ENCODE data around the gene MYH9. TPM values are rescaled to one million over a fixed set of nuclear protein-coding genes. Genes with fewer than 3 reads are reported as not detected.

The MYH9 gene
- total and polyA plus RNA-seq, 7 donors: 35.6 to 214 (median 92.0) TPM

DNA sequence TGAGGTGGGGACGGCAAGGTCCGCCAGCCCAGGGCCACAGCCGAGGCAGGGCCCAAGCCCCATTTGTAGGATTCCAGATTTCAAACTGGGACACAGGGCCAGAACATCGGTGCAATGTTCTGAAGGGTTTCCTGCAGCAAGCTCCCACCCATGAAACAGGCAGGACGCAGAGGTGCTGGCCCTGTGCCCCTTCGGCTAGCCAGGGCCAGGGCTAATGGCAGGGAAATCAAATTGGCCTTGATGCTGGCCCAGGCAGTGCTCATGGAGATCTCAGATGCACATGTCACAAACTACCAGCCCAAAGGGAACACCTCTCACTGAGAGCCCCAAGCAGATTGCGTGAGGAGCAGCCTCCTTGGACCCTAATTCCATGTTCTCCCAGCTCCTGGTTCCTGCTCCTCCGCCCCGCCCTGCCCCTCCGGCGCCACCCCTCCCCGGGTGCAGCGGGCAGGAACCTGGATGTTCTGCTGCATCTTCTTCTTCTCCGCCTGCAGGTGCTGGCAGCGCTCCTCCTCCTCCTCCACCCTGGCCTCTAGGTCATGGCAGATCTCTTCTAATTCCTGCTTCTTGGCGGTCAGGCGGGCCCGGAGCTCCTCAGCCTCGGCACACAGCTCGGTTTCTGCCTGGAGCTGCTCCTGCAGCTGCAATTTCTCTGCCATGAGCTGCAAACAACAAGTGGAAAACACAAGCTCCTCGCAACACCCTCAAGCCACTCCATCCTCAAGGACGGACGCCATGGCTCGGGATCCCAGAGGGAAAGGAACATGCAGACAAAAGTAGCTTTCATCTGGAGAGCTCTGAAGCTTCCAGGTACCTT is 87.2 kb downstream of the MYH9 start:
- ATAC-seq: no peak
- Histone ChIP-seq H3K27me3 (ENCODE audit: insufficient read depth in 3 of 3, low read length in 2 of 3) (no peaks in the 10 kb centered on the region), H3K4me3 (no peak overlapping the region), H3K9me3 (no peaks in the 10 kb centered on the region), H3K4me1 (no peaks in the 10 kb centered on the region), H3K27ac (no peak overlapping the region), H3K36me3 (ENCODE audit: insufficient read depth in 1 of 2, low read depth in 1 of 2) (peaks cover 23 to 100% of the 10 kb centered on the region in 2 donors)
- 91 to 96% (median 94%) methylated on average over 23 to 24 of the region's 24 CpGs for WGBS, 3 donors
- TF ChIP-seq, protein P1, sequence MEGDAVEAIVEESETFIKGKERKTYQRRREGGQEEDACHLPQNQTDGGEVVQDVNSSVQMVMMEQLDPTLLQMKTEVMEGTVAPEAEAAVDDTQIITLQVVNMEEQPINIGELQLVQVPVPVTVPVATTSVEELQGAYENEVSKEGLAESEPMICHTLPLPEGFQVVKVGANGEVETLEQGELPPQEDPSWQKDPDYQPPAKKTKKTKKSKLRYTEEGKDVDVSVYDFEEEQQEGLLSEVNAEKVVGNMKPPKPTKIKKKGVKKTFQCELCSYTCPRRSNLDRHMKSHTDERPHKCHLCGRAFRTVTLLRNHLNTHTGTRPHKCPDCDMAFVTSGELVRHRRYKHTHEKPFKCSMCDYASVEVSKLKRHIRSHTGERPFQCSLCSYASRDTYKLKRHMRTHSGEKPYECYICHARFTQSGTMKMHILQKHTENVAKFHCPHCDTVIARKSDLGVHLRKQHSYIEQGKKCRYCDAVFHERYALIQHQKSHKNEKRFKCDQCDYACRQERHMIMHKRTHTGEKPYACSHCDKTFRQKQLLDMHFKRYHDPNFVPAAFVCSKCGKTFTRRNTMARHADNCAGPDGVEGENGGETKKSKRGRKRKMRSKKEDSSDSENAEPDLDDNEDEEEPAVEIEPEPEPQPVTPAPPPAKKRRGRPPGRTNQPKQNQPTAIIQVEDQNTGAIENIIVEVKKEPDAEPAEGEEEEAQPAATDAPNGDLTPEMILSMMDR (IDR thresholded peaks at IDR 0.05): no peak
- DNase-seq: no peak
- intact Hi-C loops (cut with DNase I): loop anchor here (1.0 to 5.0 kb wide), 3 partner anchors 170 to 187 kb away; no protein-coding TSS in a partner anchor

DNA sequence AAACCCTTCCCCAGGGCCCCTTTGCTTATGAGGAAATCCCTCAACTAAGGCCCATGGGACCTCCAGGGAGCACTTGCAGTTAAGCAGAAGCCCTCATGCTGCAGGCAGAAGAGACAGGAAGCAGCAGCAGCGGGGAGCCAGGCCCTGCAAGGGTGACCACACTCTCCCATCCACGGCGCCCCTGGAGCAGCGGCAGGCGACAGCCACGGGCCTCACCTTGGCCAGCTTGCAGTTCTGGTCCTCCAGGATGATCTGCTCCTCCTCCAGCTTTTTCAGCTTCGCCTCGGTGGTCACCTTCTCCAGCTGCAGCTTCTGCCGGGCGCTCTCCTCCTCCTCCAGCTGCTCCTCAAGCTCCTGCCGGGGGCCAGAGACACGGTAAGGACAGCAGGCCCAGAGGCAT is 87.9 kb downstream of the MYH9 start:
- no peaks in the 10 kb centered on the region for H3K4me1 ChIP-seq
- peaks cover 23 to 100% of the 10 kb centered on the region in 2 donors for H3K36me3 ChIP-seq (ENCODE audit: insufficient read depth in 1 of 2, low read depth in 1 of 2)
- H3K4me3 ChIP-seq: no peak overlapping the region
- DNase-seq: peak in 1 of 2 donors; percentile 50
- no peak for ATAC-seq
- WGBS, 3 donors: 88 to 91% (median 90%) methylated on average over 12 of the region's 12 CpGs
- TF ChIP-seq, protein P1 (IDR thresholded peaks at IDR 0.05): no peak
- no peak overlapping the region for H3K27ac ChIP-seq
- H3K27me3 ChIP-seq (ENCODE audit: insufficient read depth in 3 of 3, low read length in 2 of 3): no peaks in the 10 kb centered on the region
- intact Hi-C loops (cut with DNase I): loop anchor here in 1 of 2 donors (2.0 to 5.0 kb wide), 2 partner anchors 171 to 187 kb away; no protein-coding TSS in a partner anchor
- no peaks in the 10 kb centered on the region for H3K9me3 ChIP-seq

DNA sequence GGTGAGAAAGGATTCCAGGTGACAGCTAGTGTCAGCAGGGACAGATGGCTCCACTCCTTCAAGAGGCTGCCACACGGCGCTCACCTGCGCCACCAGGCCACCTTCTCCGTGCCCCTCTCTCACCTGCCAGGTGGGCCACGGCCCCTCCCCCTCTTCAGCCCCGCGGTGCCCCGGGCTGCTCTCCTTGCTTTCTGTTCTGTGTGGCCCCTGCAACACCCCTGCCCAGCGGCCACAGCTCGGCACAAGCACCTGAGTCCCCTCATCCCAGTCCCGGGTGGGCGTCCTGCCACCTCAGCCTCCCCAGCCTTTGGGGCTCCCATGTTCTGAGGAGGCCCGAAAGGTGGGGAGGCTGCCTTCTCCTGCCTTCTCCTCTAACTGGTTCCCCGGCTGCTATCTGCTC is 88.5 kb downstream of the MYH9 start:
- Histone ChIP-seq H3K4me3 (no peak overlapping the region), H3K27me3 (ENCODE audit: insufficient read depth in 3 of 3, low read length in 2 of 3) (no peaks in the 10 kb centered on the region), H3K27ac (no peak overlapping the region), H3K9me3 (no peaks in the 10 kb centered on the region), H3K4me1 (no peaks in the 10 kb centered on the region), H3K36me3 (ENCODE audit: insufficient read depth in 1 of 2, low read depth in 1 of 2) (peaks cover 23 to 100% of the 10 kb centered on the region in 2 donors)
- intact Hi-C loops (cut with DNase I): no loop called here
- ATAC-seq (no peak), DNase-seq (peak in 1 of 2 donors; percentile 49)
- TF ChIP-seq, protein P1 (IDR thresholded peaks at IDR 0.05): no peak
- 86 to 90% (median 88%) methylated on average over 14 of the region's 14 CpGs for WGBS, 3 donors

DNA sequence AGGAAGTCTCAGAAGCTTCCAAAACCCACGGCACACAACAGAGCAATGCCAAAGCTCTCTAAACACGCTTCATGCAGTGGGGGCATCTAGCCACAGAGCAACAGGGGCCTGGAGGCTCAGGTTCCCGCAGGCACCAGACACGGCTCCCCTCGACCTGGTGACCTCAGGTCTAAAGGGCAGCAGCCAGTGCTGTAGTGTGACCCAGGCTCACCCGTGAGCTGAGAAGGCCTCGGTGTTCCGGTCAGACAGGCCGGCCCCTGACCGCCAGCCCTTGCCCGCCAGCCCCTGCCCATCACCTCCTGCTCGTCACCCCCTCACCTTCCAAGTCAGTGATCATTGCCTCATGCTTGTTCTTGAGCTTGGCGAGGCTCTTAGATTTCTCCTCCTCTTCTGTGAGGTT is 89.2 kb downstream of the MYH9 start:
- WGBS, 3 donors: 89 to 97% (median 93%) methylated on average over 13 of the region's 13 CpGs
- ATAC-seq: no peak
- peaks cover 22 to 100% of the 10 kb centered on the region in 2 donors for H3K36me3 ChIP-seq (ENCODE audit: insufficient read depth in 1 of 2, low read depth in 1 of 2)
- DNase-seq: peak in 1 of 2 donors; percentile 28
- H3K9me3 ChIP-seq: no peaks in the 10 kb centered on the region
- no peak overlapping the region for H3K27ac ChIP-seq
- no peaks in the 10 kb centered on the region for H3K4me1 ChIP-seq
- TF ChIP-seq, protein P1 (IDR thresholded peaks at IDR 0.05): no peak
- no peaks in the 10 kb centered on the region for H3K27me3 ChIP-seq (ENCODE audit: insufficient read depth in 3 of 3, low read length in 2 of 3)
- no peak overlapping the region for H3K4me3 ChIP-seq
- intact Hi-C loops (cut with DNase I): no loop called here

All from psoas muscle (tissue), 8 donors.